HG02571 (cell line): ENCODE measurements around the gene ENTPD5.
A peak's percentile ranks its signal among the peaks of the same experiment; 100 is the strongest.

Experiments used
- ATAC-seq: cut with Tn5 transposase; IDR thresholded peaks from one replicate; pipeline ENCODE4 v1.9.1; 2021; ENCODE audit warnings: mild to moderate bottlenecking, moderate library complexity; ENCODE audit not compliant: unreplicated experiment

ENTPD5 gene, protein sequence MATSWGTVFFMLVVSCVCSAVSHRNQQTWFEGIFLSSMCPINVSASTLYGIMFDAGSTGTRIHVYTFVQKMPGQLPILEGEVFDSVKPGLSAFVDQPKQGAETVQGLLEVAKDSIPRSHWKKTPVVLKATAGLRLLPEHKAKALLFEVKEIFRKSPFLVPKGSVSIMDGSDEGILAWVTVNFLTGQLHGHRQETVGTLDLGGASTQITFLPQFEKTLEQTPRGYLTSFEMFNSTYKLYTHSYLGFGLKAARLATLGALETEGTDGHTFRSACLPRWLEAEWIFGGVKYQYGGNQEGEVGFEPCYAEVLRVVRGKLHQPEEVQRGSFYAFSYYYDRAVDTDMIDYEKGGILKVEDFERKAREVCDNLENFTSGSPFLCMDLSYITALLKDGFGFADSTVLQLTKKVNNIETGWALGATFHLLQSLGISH

DNA sequence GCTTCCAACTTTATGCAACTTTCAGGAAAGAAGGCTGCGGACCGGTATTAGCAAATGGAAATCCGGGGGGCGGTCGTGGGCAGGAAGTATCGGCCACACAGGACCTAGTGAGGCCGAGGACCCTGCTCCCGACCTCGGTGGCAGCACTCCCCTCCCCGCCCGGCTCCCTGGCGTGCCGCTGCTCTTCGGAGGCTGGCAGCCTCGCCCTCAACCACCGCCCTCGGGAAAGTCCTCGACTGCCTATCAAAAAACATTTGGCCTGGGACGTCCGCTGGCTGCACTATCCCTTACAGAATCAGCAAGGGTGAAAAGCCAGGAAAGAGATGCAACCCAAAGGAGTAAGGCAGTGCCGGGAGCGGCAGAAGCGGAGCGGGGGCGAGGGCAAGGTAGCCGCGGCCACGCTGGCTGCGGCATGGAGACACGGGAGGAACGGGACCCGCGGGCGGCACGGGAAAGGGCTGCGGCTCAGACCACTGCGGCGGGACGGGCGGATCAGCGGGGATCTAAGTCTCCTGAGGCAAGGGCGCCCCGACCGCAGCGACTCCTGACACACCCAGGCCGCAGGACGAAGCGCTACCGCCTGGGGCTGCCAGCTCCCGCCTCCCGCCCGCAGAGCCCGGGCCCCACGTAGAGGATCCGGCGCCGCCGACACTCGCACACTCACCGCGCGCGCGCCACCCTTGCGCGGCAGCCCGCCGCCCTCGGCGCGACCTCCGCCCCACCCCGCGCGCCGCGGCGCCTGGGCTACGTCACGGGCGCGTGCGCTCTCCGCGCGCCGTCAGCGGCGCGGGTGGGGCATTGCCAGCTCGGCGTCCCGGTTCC lies at the start of gene ENTPD5, which contains the start of gene BBOF1:
Gene ENTPD5, minus strand, starts transcription at position 703 of the 822 bp plus-strand sequence. CDS start 31,186 bp downstream, outside the sequence.
Gene BBOF1, plus strand, starts transcription at position 764 of the 822 bp plus-strand sequence. CDS start 130 bp downstream, outside the sequence.
- peak; percentile 84 for ATAC-seq

DNA sequence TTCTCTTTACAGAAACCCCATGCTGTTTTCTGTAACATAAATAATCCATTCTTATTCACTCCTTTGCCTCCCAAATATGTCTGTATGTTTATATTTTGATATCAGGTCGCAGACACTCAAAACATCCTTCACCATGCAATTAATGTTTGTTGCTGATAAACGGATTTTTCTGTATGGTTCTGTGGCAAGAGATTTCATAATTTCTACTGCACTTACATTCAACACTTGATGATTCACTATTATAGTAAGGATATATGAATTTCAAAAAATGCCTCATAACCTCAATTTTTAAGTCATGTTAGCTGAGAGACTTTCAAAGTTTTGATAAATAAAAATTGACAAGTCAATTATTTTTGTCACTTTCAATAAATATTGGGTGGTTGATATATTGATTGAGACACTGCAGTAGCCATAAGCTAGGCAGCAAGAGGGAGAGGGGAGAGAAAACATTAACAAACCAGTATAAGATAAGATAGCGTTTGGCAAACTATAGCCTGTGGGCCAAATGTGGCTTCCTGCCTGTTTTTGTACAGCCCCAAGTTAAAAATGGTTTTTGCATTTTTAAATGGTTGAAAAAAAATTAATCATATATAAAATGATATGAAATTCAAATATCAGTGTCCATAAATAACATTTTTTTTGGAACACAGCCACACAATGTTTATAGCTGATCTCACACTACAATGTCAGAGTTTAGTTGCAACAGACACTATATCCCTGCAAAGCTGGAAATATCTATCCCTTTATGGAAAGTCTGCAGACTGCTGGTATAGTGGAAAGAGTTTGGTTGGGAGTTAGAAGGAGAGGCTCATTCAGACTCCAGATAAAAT lies 46.9 kb upstream of the ENTPD5 start:
- no peak for ATAC-seq

DNA sequence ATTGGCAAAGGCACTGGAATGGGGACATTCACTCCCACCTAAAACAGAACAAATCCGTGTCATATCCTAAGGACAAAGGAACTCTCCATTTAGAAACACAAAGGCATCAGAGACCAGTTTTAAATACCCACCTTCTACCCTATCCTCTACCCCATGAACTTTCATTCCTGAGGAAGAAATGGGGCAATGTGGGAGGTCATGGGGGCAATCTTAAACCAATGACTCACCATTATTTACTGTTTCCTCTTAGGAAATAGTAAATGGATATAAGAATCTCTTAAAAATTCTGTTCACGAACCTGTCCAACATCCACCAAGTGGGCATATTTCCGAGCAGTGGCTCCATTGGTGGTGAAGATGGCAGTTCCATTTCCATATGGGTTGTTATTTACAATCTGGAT lies 45.8 kb upstream of the ENTPD5 start:
- ATAC-seq, result no peak

DNA sequence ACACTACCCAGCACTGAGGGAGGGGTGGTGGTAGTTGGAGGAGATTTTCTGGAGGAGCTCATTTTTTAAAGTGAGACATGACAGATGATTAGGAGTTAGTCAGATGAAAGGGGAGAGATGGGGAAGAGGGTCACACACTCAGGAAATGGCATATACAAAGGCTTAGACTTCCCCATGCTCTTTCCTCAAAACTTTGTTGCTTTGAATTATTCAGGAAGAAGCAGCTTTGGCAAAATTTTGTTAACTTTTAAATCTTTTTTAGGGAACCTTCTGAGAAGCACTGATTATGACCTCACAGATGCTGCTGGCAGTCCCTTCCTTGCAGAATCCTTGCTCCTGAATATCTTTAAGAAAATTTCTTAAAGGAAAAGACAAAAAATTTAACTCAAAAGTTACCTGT lies 45.3 kb upstream of the ENTPD5 start:
- ATAC-seq, result no peak

DNA sequence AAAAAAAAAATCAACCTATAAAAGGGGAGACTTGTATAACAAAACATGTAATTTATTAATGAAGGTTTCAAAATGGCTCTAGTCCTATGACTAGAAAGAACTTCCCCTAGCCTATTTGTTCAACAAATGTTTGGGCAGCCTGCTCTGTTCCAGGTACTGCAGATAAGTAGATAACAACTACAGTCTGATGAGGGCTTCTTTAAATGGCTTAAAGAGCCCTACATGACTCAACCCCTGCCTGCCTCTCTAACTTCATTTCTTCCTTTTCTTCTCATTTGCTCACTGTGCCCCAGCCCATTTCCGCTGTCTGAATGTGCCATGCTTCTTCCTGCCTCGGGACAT lies 43.7 kb upstream of the ENTPD5 start:
- no peak for ATAC-seq

DNA sequence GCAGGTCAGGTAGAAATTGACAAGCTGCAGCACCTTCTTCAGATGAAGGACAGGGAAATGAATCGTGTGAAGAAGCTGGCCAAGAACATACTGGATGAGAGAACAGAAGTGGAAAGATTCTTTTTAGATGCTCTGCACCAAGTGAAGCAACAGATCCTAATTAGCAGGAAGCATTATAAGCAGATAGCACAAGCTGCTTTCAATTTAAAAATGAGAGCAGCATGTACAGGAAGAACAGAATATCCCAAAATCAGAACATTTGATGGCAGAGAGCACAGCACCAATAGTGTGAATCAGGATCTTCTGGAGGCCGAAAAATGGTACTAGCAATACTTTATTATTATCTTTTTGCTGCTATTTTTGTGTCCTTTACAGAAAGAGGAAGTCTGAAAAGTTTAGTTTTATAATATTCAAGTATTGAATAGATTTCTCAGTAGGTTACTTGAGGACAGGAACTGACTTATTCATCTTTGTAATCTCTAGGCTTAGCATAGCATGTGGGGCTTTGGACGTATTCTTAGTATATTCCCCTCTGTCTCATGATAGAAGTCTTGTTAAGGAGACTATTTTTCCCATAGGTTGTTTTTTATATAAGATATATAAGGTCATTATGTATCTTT lies 30.9 kb upstream of the ENTPD5 start:
- ATAC-seq, result no peak

DNA sequence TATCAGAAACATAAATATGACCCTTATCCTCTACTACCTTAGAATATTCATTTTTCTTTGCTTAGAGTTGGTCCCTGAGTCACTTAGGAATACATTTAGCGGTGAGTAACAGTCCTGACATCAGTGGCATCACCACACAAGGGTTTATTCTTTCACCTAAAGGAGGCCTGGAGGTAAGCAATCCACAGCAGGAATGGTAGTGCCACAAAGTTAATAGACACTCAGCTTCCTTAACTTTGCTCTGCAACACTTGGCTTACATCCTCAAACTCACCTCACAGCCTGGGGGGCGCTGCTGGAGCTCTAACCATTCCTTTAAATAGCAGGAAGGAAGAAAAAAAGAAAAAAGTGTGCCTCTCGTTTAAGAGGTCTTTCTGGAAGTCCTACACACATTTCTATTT lies 29.2 kb upstream of the ENTPD5 start:
- no peak for ATAC-seq

DNA sequence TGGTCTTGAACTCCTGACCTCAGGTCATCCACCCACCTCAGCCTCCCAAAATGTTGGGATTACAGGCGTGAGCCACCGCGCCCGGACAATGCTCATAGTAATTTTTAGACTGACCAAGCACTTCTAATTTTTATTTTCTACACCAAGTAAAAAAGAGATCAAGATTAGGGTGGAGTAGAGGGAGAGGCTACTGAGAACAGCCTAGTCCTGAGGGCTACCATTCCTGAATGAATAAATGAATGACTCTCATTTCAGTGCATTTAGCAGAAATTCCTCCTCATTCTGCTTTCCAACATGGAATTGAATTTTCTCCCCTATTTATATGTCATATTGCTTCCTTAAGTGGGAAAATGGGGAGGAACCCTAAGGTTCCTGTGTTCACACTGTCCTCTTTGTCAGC lies 26.4 kb upstream of the ENTPD5 start:
- no peak for ATAC-seq

DNA sequence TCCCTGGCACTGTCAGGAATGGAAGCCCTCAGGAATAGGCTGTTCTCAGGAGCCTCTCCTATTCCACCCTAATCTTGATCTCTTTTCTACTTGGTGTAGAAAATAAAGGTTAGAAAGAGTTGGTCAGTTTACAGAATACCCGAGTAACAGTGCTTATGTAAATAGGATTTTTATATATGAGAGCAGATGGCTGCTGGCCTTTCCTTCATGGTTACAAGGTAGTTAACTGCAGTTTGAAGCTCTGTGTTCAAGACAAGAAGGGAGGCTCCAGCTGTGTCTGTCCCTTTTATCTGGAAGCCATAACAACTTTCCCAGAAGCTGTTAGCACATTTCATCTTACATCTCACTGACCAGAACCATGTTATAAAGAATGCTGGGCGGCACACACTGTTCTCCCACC lies 23.2 kb upstream of the ENTPD5 start:
- no peak for ATAC-seq

DNA sequence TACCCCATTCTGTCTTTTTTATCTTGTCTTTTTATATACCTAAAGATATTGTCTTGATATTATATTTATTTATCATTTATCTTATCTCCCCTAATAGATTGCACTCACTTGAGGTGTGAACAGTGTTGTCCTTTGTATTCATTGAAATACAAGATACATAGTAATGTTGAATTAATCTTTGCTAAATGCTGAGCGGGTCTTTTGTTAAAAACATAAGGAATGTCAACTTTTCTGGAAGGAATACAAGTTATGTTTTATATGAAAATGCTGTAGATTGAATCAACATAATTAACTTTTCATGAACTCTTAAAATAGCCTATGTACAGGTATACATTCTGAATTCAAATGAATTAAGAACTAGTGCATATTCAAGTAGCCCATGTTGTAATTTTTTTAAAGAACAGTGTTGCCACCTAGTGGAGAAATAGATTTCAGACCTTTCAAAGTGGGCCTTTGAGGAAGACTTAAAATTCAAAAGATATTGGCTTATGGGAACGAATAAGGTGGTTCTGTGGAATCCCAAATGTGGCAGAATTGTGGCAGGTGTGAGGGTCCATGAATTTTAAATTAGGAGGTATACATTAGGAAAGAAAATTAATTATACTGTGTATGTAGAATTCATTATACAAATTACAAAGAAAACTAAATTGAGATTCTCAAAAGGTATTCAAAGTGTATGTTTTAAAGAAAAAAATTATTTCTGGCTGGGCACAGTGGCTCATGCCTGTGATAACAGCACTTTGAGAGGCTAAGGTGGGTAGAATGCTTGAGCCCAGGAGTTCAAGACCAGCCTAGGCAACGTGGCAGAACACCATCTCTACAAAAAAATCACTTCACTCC lies 19.2 kb upstream of the ENTPD5 start:
- ATAC-seq, result no peak

DNA sequence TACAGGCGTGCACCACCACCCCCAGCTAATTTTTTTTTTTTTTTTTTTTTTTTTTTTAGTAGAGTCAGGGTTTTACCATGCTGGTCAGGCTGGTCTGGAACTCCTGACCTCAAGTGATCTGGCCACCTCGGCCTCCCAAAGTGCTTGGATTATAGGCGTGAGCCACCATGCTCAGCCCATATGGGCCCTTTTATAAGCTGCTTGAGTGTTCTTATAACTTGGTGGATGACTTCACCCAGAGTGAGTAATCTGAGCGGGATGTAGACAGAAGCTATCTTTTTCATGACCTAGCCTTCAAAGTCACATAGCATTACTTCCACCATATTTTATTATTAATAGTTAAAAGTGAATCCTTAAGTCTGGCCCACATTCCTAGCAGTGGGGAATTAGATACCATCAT lies 16.5 kb upstream of the ENTPD5 start:
- ATAC-seq, result no peak

DNA sequence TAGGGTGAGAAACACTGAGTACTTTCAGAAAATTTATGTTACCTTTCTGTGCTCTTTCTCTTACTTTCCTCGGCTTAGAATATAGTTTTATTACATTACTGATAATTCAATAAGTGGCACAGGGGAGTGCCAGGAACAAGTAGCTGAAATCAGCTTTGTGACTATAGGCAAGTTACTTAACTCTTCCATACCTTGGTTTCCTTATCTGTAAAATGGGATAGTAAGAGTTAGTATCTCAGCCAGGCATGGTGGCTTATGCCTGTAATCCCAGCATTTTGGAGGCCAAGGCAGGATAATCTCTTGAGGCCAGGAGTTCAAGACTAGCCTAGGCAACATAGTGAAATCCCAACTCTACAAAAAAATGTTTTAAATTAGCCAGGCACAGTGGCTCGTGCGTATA lies 15.5 kb upstream of the ENTPD5 start:
- ATAC-seq, result no peak

DNA sequence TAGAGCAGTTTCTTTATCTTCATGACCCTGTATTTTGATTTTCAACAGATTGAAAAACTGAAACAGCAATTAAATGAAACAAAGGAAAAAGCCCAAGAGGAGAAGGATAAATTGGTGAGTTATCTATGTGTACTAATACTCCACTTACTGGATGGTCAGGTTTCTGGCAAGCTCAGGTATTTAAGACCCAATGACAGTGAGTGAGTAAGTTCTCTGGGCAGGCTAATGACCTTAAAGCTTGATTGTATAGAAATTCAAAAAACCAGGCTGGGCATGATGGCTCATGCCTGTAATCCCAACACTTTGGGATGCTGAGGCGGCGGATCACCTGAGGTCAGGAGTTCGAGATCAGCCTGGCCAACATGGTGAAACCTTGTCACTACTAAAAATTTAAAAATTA lies 10.0 kb upstream of the ENTPD5 start:
- ATAC-seq, result no peak

DNA sequence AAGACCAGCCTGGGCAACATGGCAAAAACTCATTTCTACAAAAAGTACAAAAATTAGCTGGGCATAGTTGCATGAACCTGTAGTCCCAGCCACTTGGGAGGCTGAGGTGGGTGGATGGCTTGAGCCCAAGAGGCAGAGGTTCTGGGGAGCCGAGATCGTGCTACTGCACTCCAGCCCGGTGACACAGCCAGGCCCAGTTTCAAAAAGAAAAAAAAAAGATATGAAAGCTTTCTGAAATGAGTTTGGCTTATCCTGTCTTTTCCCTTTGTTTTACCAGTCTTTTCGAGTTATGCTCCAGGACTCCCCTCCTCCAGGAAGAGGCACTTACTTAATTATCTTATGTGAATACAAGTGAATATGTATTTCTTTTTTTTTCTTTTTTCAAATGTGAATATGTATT lies 3.3 kb upstream of the ENTPD5 start:
- ATAC-seq, result no peak

DNA sequence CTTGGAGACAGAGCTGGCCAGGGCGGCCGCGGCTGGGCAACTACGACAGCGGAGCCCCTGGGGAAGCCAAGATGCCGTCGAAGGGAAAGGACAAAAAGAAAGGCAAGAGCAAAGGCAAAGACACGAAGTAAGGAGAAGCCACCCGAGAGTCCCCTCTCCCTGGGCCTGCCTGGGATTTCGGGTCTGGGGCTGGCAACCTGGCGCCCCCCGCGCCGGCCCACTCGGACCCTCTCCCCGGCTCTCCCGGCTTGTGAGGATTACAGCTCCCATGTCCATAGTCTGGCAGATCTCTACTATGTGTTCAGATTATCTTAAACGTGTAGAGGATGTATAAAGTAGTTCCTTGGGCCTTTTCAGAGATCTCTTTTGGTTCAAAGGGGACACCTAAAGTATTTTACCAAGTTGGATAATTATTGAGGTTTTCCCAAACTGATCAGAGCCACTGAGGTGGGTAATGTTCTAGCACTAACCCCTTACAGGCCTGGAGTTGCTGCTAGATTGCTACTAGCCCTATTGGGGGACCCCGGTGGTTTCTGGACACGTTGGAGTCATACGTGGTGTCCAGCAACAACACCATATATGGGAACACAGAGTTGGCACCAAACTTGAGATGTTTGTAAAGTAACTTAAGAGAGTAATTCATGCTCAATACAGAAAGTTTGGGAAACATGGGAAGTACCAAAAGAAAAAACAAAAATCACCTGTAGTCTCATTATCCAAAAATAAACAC lies 485 bp upstream of the ENTPD5 start:
- no peak for ATAC-seq

DNA sequence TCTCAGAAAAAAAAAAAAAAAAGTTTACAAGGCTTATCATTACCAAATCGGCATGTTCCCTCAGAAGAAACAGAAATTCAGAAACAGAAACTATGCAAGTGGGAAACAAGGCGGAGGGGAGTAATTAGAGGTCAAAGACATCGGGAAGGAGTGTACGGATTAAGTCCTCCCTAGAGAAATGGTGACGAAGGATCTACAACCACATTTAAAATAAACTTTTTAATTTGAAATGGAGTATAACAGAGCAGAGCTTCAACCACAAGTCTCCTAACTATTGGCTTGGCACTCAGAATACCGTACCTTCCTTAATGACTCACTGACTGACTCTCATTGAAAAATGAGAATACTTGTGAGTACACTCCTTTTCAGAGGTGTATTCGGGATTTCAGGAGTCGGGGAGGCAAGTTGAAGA lies 908 bp downstream of the ENTPD5 start:
- ATAC-seq, result no peak

DNA sequence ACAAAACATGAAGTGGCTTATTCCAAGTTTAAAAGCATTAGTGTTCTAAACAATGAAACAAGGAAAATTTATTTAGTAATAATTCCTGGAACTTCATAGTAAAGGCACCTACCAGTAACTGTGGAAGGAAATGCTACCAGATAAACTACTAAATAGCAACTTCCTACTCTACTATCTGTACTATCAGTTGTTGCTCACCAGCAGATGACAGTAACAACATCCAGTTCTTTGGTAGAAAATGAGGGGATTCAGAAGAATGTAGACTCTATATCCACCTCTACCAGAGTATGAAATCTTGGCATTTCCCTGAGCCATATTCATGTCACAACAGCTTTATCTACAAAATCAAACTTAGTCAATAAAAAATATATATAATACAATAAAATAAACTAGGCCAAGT lies 3.1 kb downstream of the ENTPD5 start:
- ATAC-seq, result no peak

DNA sequence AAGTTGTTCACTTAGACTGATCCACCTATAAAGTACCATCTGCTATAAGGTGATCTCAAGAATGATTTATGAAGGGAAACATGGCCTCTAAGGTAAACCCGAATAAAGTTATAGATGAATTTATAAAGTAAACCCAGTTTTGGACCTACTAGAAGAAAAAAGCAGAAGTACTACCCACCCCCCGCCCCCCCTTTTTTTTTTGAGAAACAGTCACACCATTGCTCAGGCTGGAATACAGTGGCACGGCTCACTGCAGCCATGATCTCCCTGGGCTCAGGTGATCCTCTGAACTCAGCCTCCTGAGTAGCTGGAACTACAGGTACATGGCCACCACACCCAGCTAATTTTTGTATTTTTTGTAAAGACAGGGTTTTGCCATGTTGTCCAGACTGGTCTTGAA lies 3.9 kb downstream of the ENTPD5 start:
- no peak for ATAC-seq

DNA sequence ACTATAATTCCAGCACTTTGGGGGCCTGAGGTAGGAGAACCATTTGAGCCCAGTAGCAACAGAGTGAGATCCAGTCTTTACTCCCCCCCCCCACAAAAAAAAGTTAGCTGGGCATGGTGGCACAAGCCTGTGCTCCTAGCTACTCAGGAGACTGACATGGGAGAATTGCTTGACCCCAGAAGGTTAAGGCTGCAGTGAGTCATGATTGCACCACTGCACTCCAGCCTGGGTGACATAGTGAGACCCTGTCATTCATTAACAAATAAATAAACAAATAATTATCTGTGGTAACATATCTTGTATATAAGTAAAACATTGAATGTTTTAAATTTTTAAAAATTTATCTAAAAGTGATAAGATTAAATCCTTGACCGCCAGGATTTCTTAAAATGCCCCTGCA lies 4.8 kb downstream of the ENTPD5 start:
- ATAC-seq, result no peak
